ENCODE results near the gene ALAS2.
"Not testable (repeated sequence)": the region's sequence is repeated elsewhere in the genome, so short reads cannot be mapped to it uniquely, and the experiment has no call there.

ALAS2 gene

DNA sequence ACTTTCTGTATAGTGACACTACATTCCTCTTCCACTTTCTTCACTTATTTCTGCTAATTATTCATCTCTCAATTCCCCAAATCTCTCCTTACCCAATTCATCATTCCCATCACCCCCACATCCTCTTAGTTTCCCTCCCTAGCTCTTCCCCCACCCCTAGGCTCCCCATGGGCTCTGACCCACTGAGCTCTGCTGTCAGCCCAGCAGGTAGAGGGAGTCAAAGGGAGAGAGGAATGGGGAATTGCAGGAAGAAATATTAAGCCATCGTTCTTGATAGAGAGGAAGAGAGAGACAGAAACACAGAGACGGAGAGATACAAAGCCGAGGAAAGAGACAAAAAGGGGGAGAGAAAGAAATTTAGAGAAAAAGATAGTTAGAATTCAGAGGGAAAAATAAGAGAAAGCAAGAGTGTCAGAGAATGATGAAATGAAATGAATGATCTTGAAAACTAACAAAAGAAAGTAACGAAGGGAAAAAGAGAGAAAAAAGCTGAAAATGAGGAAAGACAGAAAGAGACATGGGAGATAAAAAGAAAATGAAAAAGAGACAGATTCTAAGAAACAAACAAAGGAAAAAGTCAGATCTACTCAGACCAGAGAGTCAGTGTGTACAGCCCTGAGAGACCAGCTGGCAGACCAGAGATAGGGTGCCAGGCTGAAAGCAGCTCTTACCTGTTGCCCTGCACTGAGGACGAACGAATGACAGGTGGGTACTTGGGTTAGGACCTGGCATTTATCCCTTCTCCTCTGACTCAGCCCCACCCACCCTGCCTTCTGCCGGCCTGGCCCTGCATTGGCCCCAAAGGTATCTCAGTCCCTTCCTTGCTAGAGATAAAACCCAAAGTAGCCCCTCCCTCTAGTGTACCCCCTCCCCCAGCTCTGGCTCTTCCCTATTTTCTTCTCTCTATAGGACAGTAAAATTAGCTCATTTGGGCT is at the start of gene ALAS2:
TSS of gene ALAS2 (minus strand) at position 707 of the 935 bp plus-strand sequence. CDS start 4,977 bp downstream, outside the sequence.
- no peak for DNase-seq

- DNase-seq = peak in 1 of 3 experiments; percentile 7
Observed at GRCh38 chrX:55074851-55075467, 44.2 kb upstream of the ALAS2 start, which contains the start of gene PAGE2B. Gene PAGE2B (plus strand): TSS chrX:55075030. CDS start chrX:55076042, 1,012 bp downstream.

DNA sequence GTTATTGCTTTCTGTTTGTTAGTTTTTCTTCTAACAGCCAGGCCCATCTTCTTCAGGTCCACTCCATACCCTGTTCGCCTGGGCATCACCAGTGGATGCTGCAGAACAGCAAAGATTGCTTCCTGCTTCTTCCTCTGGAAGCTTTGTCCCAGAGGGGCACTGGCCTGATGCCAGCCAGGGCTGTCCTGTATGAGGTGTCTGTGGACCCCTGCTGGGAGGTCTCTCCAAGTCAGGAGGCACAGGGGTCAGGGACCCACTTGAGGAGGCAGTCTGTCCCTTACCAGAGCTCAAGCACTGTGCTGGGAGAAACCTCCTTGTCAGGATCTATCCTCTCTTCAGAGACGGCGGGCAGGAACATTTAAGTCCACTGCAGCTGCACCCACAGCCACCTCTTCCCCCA is 41.5 kb upstream of the ALAS2 start:
- DNase-seq = no peak

GRCh38 chrX:55067180-55067579 is 36.4 kb upstream of the ALAS2 start:
- not testable (repeated sequence) for DNase-seq

- peak in 2 of 3 experiments; percentile 39 to 78 for DNase-seq
Observed at GRCh38 chrX:55057675-55058249, 27.0 kb upstream of the ALAS2 start.

DNA sequence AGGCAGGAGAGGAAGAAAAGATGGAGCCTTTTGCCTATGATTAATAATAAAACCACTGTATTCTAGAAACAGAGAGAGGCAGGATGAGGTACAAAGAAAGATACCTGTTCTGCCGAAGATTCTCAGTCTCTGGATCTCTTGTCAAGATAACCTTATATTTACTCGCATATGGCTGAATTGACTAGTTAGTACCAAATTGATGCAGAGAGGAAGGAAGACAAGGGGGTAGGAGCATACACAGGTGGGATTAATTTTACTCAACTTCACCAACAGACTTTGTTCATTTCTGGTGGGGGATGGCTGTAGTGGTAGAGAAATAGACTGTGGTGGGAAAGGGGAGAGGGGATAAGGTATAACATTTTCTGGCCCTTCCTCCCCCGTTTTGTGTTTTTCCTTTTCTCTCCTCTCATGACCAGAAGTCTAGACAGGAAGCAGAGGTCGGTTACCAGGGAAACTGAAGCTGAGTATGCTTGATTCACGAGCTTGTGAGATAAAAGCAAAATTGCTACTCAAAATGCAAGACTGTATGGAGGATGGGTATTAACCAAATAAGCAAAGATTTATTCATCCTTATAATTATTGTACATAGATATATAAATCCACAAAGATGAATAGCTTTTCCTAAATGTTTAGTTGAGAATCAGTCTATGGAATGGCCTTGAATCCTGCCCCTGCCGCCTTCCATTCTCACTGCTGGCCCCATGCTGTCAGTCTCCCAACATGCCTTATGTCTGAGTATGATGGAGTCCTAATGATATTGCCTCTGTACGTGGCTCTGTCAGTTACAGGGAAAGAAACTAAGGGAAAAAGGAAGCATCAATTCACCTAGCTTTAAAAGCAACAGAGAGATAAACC is 26.3 kb upstream of the ALAS2 start:
- peak in 2 of 3 experiments; percentile 39 to 78 for DNase-seq

GRCh38 chrX:55050599-55050998 is 19.8 kb upstream of the ALAS2 start:
- DNase-seq = not testable (repeated sequence)

DNA sequence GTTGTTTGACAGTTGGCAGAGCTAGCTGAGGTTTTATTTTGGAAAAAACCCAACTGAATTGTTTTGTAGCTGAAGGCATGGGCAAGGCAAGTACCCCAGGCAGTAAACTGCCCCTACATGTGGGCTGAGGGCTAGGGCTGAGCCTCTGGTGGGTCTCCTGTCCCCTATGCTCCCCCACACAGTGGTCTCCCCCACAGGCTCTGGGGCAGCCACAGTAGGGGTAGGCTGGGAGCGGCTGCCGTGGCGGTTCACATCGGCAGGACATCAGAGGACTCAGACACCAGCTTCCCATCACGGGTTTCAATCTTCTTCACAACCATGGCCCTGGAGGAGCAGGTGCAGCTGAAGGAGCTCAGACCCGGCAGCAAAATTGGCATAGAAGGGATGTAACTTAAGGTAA is 10.7 kb upstream of the ALAS2 start:
- no peak for DNase-seq

GRCh38 chrX:55039471-55039870 is 8.7 kb upstream of the ALAS2 start:
- no peak for DNase-seq

- DNase-seq = no peak
Observed at GRCh38 chrX:55033429-55033828, 2.7 kb upstream of the ALAS2 start.

- DNase-seq = no peak
Observed at GRCh38 chrX:55029291-55029690, 1.5 kb downstream of the ALAS2 start.

DNA sequence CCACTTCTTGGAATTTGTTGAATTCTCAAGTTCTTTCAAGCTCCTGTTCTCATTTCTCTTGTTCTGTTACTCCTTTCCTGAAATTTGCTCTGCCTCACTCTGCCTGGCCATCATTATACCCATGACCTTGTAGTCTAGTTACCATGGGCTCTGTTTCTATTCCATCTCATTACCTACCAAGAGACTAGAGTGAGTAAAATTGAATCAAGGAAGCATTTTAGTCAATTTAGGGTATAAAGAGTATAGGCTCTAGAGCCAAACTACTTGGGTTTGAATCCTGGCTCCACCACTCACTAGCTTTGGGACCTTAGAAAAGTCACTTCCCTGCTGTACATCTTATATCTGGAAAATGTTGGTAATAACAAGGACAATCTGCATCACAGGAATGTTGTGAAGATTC is 2.2 kb downstream of the ALAS2 start:
- DNase-seq = no peak

DNA sequence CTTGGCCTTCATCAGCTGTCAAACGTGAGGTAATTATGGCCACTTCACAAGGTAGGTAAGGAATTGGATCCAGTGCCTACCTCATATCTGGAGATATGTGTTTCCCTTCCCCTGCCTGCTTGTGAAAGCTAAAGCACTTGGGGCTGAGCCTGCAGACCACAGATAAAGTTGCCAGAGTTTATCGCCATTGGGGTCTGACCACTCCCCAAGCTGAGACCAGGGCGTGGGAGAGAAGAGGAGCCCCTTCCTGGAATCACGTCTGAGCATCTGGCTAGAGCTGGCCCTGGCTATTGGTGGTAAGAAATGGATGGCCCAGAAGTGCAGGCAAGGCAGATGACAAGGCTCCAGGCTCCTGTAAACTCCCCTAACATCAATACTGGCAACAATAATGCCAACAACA is 2.7 kb downstream of the ALAS2 start:
- DNase-seq = no peak

DNA sequence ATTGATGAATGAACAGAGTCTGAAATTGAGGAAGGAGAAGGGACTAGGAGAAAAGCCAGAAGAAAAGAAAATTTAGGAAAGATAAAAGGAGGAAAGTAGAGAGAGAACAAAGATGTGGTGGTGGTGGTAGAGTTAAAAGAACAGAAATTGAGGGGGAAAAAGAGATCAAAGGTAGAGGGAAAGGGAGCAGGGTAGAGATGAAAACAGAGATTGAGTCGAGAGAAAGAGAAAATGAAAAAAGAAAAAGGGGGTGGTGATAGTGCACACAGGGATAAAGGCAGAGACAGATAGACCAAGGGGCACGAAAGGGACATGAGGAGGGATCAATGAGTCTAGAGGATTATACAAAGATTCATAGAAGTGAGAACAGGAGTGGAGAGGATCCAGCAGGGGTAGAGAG is 3.9 kb downstream of the ALAS2 start:
- no peak for DNase-seq

- no peak for DNase-seq
Observed at GRCh38 chrX:55026143-55026542, 4.6 kb downstream of the ALAS2 start.

DNA sequence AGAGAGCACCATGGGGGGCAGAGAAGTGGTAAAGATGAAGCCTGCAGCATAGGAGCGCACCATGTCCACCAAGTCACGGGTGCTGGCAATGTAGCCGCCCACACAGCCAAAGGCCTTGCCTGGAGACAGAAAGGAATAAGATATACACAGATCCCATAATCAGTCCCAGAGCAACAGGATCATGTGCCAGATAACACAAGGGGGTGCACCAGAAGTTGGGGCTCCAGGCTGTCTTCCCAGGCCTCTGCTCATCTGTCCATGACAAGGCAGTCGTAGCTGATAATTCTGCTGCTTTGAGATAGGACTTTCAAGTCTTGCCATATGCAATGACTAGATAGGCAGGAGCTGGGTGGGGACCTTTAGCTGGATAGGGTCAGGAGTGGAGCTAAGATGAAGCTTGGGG is 15.9 kb downstream of the ALAS2 start:
- no peak for DNase-seq

- peak in 1 of 3 experiments; percentile 5 for DNase-seq
Observed at GRCh38 chrX:55011294-55011693, 19.5 kb downstream of the ALAS2 start.

- no peak for DNase-seq
Observed at GRCh38 chrX:55008571-55009358, 22.0 kb downstream of the ALAS2 start.

- no peak for DNase-seq
Observed at GRCh38 chrX:55007656-55008055, 23.1 kb downstream of the ALAS2 start.

- no peak for DNase-seq
Observed at GRCh38 chrX:55006827-55007621, 23.8 kb downstream of the ALAS2 start.

DNA sequence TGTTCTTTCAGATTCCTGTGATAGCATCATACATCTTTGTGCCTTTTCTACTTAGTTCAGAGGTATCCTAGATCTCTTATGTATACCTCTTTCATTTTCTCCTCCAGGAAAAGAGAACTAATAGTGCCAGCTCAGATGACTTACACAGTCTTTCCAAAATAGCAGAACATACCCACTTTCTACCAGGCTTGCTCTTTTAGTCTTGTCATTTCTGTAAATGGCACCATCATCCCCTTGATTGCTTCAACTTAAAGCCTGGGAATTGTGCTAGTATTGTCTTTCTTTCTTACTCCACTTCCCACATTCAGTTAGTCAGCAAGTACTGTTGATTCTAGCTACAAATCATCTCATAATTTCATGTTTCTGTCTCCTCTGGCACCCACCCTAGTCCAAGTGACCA is 25.5 kb downstream of the ALAS2 start:
- DNase-seq = no peak
